Iris pigment epithelial cell (primary cell): ENCODE measurements around the gene ZBTB12.

Source experiments
- DNase-seq: peaks from one replicate; pipeline ENCODE4 v3.0.0-alpha.2; 2011; ENCODE audit warnings: low read depth

ZBTB12 gene

GRCh38 chr6:31896856-31897611 lies 4.9 kb downstream of the ZBTB12 start:
- no peak for DNase-seq

- no peak for DNase-seq
Observed at GRCh38 chr6:31896493-31896855, 5.4 kb downstream of the ZBTB12 start.

GRCh38 chr6:31892821-31893220 lies 9.1 kb downstream of the ZBTB12 start:
- DNase-seq = no peak

- DNase-seq = no peak
Observed at GRCh38 chr6:31889331-31889972, 12.4 kb downstream of the ZBTB12 start.

- DNase-seq = no peak
Observed at GRCh38 chr6:31888276-31889258, 13.3 kb downstream of the ZBTB12 start.

GRCh38 chr6:31887173-31888007 lies 14.5 kb downstream of the ZBTB12 start:
- no peak for DNase-seq

GRCh38 chr6:31886541-31886991 lies 15.3 kb downstream of the ZBTB12 start:
- DNase-seq = no peak

GRCh38 chr6:31884528-31885035 lies 17.3 kb downstream of the ZBTB12 start:
- DNase-seq = no peak

- DNase-seq = no peak
Observed at GRCh38 chr6:31883676-31884075, 18.2 kb downstream of the ZBTB12 start.

GRCh38 chr6:31882344-31882743 lies 19.5 kb downstream of the ZBTB12 start:
- peak; percentile 40 for DNase-seq

GRCh38 chr6:31881136-31881859 lies 20.6 kb downstream of the ZBTB12 start:
- no peak for DNase-seq

- DNase-seq = no peak
Observed at GRCh38 chr6:31880616-31881015, 21.3 kb downstream of the ZBTB12 start.

- DNase-seq = no peak
Observed at GRCh38 chr6:31879901-31880300, 22.0 kb downstream of the ZBTB12 start.

GRCh38 chr6:31879143-31879542 lies 22.7 kb downstream of the ZBTB12 start:
- no peak for DNase-seq

- DNase-seq = no peak
Observed at GRCh38 chr6:31878726-31879125, 23.2 kb downstream of the ZBTB12 start, which contains the start of gene SLC44A4. TSS of gene SLC44A4 (minus strand) at chr6:31878997. CDS start at chr6:31878980, 17 bp downstream.

- no peak for DNase-seq
Observed at GRCh38 chr6:31878222-31878621, 23.7 kb downstream of the ZBTB12 start.

GRCh38 chr6:31877651-31878161 lies 24.2 kb downstream of the ZBTB12 start:
- no peak for DNase-seq

- no peak for DNase-seq
Observed at GRCh38 chr6:31877125-31877650, 24.7 kb downstream of the ZBTB12 start.

GRCh38 chr6:31876357-31876756 lies 25.5 kb downstream of the ZBTB12 start:
- no peak for DNase-seq

GRCh38 chr6:31875877-31876276 lies 26.0 kb downstream of the ZBTB12 start:
- DNase-seq = no peak
